OCI-LY3 (cell line): ENCODE data around the gene RFC1.
"Not testable (repeated sequence)": the region's sequence is repeated elsewhere in the genome, so short reads cannot be mapped to it uniquely, and the experiment has no call there.

Experiments used
- H2AFZ ChIP-seq: fragments of 200-600, 300-600 bp; shearing (Covaris generic); 2 replicates; pipeline ENCODE4 v1.6.0; 2014; ENCODE audit warnings: antibody characterized with exemption, low read depth, low read length
- H3K27ac ChIP-seq: fragments of 200-600, 300-600 bp; sonication (generic); 2 replicates; pipeline ENCODE4 v1.5.1; 2014; ENCODE audit warnings: mild to moderate bottlenecking, low read length, moderate library complexity, mixed read lengths
- H3K27me3 ChIP-seq: fragments of 200-600, 300-600 bp; sonication (generic); 2 replicates; pipeline ENCODE4 v1.6.1; 2014; ENCODE audit warnings: low read depth, low read length, mixed read lengths
- H3K36me3 ChIP-seq: fragments of 200-600, 300-600 bp; sonication (generic); replicated peaks from 2 replicates; pipeline ENCODE3; 2014; ENCODE audit warnings: low read depth, low read length, mixed read lengths
- H3K4me1 ChIP-seq: fragments of 300-600, 200-600 bp; sonication (generic); 2 replicates; pipeline ENCODE4 v1.6.1; 2014; ENCODE audit warnings: low read length, mixed read lengths
- H3K4me2 ChIP-seq: fragments of 200-600, 300-600 bp; sonication (generic); 2 replicates; pipeline ENCODE4 v1.6.1; 2014; ENCODE audit warnings: low read length, mixed read lengths
- H3K4me3 ChIP-seq: fragments of 300-600, 200-600 bp; sonication (generic); 2 replicates; pipeline ENCODE4 v1.5.1; 2014; ENCODE audit warnings: antibody characterized with exemption, mild to moderate bottlenecking, low read length, moderate library complexity
- H3K79me2 ChIP-seq: fragments of 300-600, 200-600 bp; shearing (Covaris generic); 2 replicates; pipeline ENCODE4 v1.6.1; 2014; ENCODE audit warnings: mild to moderate bottlenecking, low read length, mixed read lengths
- H3K9ac ChIP-seq: fragments of 300-600, 200-600 bp; shearing (Covaris generic); 2 replicates; pipeline ENCODE4 v1.6.0; 2014; ENCODE audit warnings: mild to moderate bottlenecking, low read length, moderate library complexity
- H3K9me3 ChIP-seq: fragments of 200-600, 300-600 bp; shearing (Covaris generic); 2 replicates; pipeline ENCODE4 v1.6.1; 2014; ENCODE audit warnings: low read length, mixed read lengths; ENCODE audit not compliant: insufficient read depth
- H4K20me1 ChIP-seq: fragments of 200-600, 300-600 bp; sonication (generic); 2 replicates; pipeline ENCODE4 v1.6.1; 2016; ENCODE audit warnings: low read length, mixed read lengths; ENCODE audit not compliant: insufficient read depth
- EZH2phosphoT487 ChIP-seq: fragments of 200-600 bp; shearing (Covaris generic); IDR thresholded peaks from 2 replicates; pipeline ENCODE4 v1.6.1; 2018; ENCODE audit warnings: antibody characterized with exemption, mixed run types, low read depth
- TF ChIP-seq, protein P1 (sequence below): fragments of 200-600, 300-600 bp; sonication (generic); IDR thresholded peaks from 2 replicates; pipeline ENCODE4 v1.5.1; 2014; ENCODE audit warnings: antibody characterized with exemption, low read length, low read depth

The RFC1 gene

DNA sequence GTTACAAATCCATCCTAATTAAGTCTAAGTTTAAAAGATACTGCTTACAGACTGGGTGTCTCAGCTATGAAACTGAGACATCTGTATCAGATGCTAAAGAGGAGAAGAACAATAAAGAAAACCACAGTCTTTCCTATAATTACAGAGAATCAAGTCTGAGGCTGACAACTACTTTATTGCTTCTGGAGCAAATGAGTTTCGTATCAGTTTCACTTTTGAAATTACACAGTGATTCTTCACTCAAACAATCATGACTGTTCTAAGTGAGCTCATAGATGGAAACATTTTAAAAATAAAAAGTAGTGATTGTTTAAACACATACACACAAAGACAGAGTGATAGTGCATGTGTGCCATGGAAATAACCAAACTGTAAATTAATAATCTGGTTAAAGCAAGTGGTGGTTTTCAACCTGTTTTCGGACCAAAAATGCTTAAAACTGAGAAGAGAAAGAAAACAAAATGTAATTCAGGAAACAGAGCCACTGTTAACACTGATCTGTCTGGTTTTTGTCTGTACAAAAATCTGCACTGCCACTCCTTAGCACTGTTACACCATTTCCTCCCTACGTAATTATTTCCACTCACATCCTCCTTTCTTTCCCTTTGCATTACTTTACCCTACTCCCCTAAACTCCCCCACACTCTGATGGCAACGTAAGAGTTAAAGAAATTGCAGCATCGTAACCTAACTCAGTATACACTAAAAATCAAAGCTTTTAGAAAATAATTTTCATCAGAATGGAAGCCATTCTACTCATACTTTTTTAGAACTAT, 12.5 kb downstream of the RFC1 start:
- Histone ChIP-seq H3K9ac (peak overlapping the region; percentile 43; the same call in 1 of the 2 replicates), H3K4me1 (peaks cover 61% of the 10 kb centered on the region), H3K36me3 (peaks cover 43% of the 10 kb centered on the region), H3K4me3 (peak overlapping the region; percentile 63), H3K27ac (peak overlapping the region; percentile 87), H3K27me3 (no peaks in the 10 kb centered on the region), H4K20me1 (peaks cover 59% of the 10 kb centered on the region), H3K9me3 (peaks cover 4% of the 10 kb centered on the region; the same call in 1 of the 2 replicates), H3K4me2 (peak overlapping the region; percentile 80), H2AFZ (no peak overlapping the region), H3K79me2 (peaks cover 76% of the 10 kb centered on the region)
- TF ChIP-seq, protein P1, sequence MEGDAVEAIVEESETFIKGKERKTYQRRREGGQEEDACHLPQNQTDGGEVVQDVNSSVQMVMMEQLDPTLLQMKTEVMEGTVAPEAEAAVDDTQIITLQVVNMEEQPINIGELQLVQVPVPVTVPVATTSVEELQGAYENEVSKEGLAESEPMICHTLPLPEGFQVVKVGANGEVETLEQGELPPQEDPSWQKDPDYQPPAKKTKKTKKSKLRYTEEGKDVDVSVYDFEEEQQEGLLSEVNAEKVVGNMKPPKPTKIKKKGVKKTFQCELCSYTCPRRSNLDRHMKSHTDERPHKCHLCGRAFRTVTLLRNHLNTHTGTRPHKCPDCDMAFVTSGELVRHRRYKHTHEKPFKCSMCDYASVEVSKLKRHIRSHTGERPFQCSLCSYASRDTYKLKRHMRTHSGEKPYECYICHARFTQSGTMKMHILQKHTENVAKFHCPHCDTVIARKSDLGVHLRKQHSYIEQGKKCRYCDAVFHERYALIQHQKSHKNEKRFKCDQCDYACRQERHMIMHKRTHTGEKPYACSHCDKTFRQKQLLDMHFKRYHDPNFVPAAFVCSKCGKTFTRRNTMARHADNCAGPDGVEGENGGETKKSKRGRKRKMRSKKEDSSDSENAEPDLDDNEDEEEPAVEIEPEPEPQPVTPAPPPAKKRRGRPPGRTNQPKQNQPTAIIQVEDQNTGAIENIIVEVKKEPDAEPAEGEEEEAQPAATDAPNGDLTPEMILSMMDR, result no peak
- TF ChIP-seq EZH2phosphoT487, result no peak

DNA sequence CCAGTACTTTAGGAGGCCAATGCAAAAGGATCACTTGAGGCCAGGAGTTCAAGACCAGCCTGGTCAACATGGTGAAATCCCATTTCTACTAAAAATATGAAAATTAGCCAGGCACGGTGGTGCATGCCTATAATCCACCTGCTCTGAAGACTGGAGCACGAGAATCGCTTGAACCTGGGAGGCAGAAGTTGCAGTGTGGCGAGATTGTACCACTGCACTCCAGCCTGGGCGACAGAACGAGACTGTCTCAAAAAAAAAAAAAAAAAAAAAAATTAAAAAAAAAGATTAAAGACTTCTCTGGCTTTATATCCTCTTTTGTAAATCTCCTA, 13.0 kb downstream of the RFC1 start:
- peak overlapping the region; percentile 45; the same call in 1 of the 2 replicates for H3K9ac ChIP-seq
- H4K20me1 ChIP-seq, result peaks cover 57% of the 10 kb centered on the region
- H3K36me3 ChIP-seq, result peaks cover 39% of the 10 kb centered on the region
- peaks cover 75% of the 10 kb centered on the region for H3K79me2 ChIP-seq
- H3K9me3 ChIP-seq, H3K27me3 ChIP-seq, H2AFZ ChIP-seq: not testable (repeated sequence)
- peaks cover 56% of the 10 kb centered on the region for H3K4me1 ChIP-seq
- H3K4me2 ChIP-seq, result peak overlapping the region; percentile 80
- H3K4me3 ChIP-seq, result peak overlapping the region; percentile 63
- peak overlapping the region; percentile 87 for H3K27ac ChIP-seq

DNA sequence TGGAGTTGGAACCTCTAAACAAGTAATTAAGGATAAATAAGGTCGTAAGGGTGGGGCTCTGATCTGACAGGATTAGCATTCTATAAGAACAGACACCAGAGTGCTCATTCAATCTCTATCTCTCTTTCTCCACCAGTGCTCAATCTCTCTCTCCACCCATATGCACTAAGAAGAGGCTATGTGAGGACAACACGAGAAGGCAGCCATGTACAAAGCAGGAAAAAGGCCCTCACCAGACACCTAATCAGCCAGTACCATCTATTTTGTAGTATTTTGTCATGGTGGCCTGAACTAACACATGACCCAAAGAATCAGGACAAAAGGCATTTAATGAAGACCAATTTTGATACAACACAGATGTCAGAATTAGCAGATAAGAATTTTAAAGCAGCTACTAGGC, 16.8 kb downstream of the RFC1 start:
- Histone ChIP-seq H3K9ac (no peak overlapping the region), H2AFZ (no peak overlapping the region), H3K79me2 (peaks cover 67% of the 10 kb centered on the region), H3K9me3 (peaks cover 4% of the 10 kb centered on the region; the same call in 1 of the 2 replicates), H3K27me3 (no peaks in the 10 kb centered on the region), H3K27ac (no peak overlapping the region), H3K4me3 (no peak overlapping the region), H4K20me1 (peaks cover 57% of the 10 kb centered on the region), H3K4me2 (no peak overlapping the region), H3K4me1 (peaks cover 20% of the 10 kb centered on the region), H3K36me3 (peaks cover 48% of the 10 kb centered on the region)
- TF ChIP-seq EZH2phosphoT487, result no peak
- TF ChIP-seq, protein P1, result no peak

DNA sequence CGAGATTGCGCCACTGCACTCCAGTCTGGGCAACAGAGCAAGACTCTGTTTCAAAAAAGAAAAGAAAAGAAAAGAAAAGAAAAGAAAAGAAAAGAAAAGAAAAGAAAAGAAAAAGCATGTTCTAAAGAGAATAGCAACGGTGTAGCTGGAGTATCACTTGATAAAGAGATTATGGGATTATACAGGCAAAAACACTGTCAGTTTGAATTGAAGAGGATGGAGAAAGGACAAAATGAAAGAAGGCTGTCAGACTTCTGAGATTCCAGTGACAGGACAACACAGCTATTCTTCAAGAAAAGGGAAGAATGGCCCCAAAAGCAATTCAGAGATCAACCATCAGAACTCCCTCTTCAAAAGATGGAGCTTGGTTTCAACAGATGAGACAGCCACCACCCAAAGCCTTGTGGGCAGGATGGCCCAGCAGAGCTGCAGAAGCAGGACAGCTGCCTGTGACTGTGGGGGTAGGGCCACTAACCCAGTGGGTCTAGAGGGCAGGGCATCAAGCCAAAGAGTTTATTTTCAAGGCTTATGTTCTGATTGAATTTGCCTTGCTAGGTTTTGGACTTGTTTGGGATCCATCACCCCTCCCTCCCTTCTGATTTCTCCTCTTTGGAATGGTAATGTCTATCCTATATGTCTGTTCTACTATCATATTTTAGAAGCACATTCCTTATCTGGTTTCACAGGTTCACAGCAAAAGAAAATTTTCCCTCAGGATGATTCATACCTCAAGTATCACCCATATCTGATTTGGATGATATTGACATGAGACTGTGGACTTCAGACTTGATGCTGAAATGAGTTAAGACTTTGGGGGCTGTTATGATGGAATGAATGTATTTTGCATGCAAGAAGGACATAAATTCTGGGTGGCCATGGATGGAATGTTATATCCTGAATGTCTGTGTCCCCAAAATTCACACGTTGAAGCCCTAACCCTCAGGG, 17.5 kb downstream of the RFC1 start:
- H3K27me3 ChIP-seq, result no peaks in the 10 kb centered on the region
- H3K4me1 ChIP-seq, result peaks cover 13% of the 10 kb centered on the region
- no peak overlapping the region for H2AFZ ChIP-seq
- H3K9ac ChIP-seq, result no peak overlapping the region
- peaks cover 51% of the 10 kb centered on the region for H4K20me1 ChIP-seq
- H3K4me2 ChIP-seq, result no peak overlapping the region
- no peak overlapping the region for H3K4me3 ChIP-seq
- peaks cover 4% of the 10 kb centered on the region; the same call in 1 of the 2 replicates for H3K9me3 ChIP-seq
- H3K27ac ChIP-seq, result no peak overlapping the region
- TF ChIP-seq, protein P1, result no peak
- no peak for TF ChIP-seq EZH2phosphoT487
- peaks cover 61% of the 10 kb centered on the region for H3K79me2 ChIP-seq
- peaks cover 48% of the 10 kb centered on the region for H3K36me3 ChIP-seq
